SW 1271 (cell line): ENCODE measurements around the gene TMEM8B.
A peak's percentile ranks its signal among the peaks of the same experiment; 100 is the strongest.

ENCODE experiments used
- DNase-seq, 2 experiments: peaks; one replicate each; lab custom pipeline; 2025; lab: John Stamatoyannopoulos, UW

TMEM8B gene

GRCh38 chr9:35829084-35829763 is at the start of gene TMEM8B:
TMEM8B (plus strand) TSS chr9:35829228; CDS start chr9:35829448, 220 bp downstream.
- peak; percentile 30 to 72 for DNase-seq

GRCh38 chr9:35781066-35781465 is 48.0 kb upstream of the TMEM8B start:
- DNase-seq = no peak

GRCh38 chr9:35783418-35783817 is 45.6 kb upstream of the TMEM8B start:
- DNase-seq = no peak

- DNase-seq = no peak
Measured at GRCh38 chr9:35789541-35789940, 39.5 kb upstream of the TMEM8B start.

GRCh38 chr9:35790025-35790384 is 39.0 kb upstream of the TMEM8B start:
- DNase-seq = no peak

GRCh38 chr9:35790385-35791296 is 38.4 kb upstream of the TMEM8B start:
- DNase-seq = peak in 1 of 2 experiments; percentile 57

- no peak for DNase-seq
Measured at GRCh38 chr9:35791297-35791921, 37.6 kb upstream of the TMEM8B start, which contains the start of gene NPR2. NPR2 (plus strand) TSS chr9:35791591; CDS start chr9:35792409, 818 bp downstream.

- DNase-seq = no peak
Measured at GRCh38 chr9:35792024-35792813, 36.8 kb upstream of the TMEM8B start.

- no peak for DNase-seq
Measured at GRCh38 chr9:35792826-35793225, 36.2 kb upstream of the TMEM8B start.

GRCh38 chr9:35793461-35793860 is 35.6 kb upstream of the TMEM8B start:
- DNase-seq = no peak

GRCh38 chr9:35795695-35796094 is 33.3 kb upstream of the TMEM8B start:
- no peak for DNase-seq

- no peak for DNase-seq
Measured at GRCh38 chr9:35797311-35798109, 31.5 kb upstream of the TMEM8B start.

- no peak for DNase-seq
Measured at GRCh38 chr9:35798658-35799374, 30.2 kb upstream of the TMEM8B start.

- no peak for DNase-seq
Measured at GRCh38 chr9:35800530-35800929, 28.5 kb upstream of the TMEM8B start.

GRCh38 chr9:35801328-35802128 is 27.5 kb upstream of the TMEM8B start:
- no peak for DNase-seq

GRCh38 chr9:35806101-35806500 is 22.9 kb upstream of the TMEM8B start:
- DNase-seq = no peak

- no peak for DNase-seq
Measured at GRCh38 chr9:35808433-35808832, 20.6 kb upstream of the TMEM8B start.

- no peak for DNase-seq
Measured at GRCh38 chr9:35810122-35810521, 18.9 kb upstream of the TMEM8B start.

- DNase-seq = no peak
Measured at GRCh38 chr9:35811381-35812024, 17.5 kb upstream of the TMEM8B start.
